HG03066 (cell line): ENCODE results near the gene SYNM.

Experiments used
- ATAC-seq: cut with Tn5 transposase; IDR thresholded peaks from one replicate; pipeline ENCODE4 v1.9.1; 2021; ENCODE audit warnings: low read depth; ENCODE audit not compliant: unreplicated experiment

Gene SYNM

GRCh38 chr15:99138491-99138982 is 33.7 kb downstream of the SYNM start:
- no peak for ATAC-seq

GRCh38 chr15:99139276-99139675 is 34.4 kb downstream of the SYNM start:
- no peak for ATAC-seq

GRCh38 chr15:99140590-99140989 is 35.7 kb downstream of the SYNM start:
- ATAC-seq = no peak

- ATAC-seq = no peak
These were observed 37.1 kb downstream of the SYNM start for GRCh38 chr15:99141943-99142342.

GRCh38 chr15:99142562-99142961 is 37.7 kb downstream of the SYNM start:
- ATAC-seq = no peak

GRCh38 chr15:99143242-99143641 is 38.4 kb downstream of the SYNM start:
- ATAC-seq = no peak

GRCh38 chr15:99143655-99144610 is 39.1 kb downstream of the SYNM start:
- ATAC-seq = no peak

- ATAC-seq = no peak
These were observed 40.1 kb downstream of the SYNM start for GRCh38 chr15:99145005-99145404.

- ATAC-seq = no peak
These were observed 40.9 kb downstream of the SYNM start for GRCh38 chr15:99145778-99146177.

GRCh38 chr15:99146661-99147060 is 41.8 kb downstream of the SYNM start:
- no peak for ATAC-seq

- ATAC-seq = no peak
These were observed 44.0 kb downstream of the SYNM start for GRCh38 chr15:99148851-99149276.

GRCh38 chr15:99149366-99149765 is 44.5 kb downstream of the SYNM start:
- ATAC-seq = no peak

GRCh38 chr15:99151156-99151555 is 46.3 kb downstream of the SYNM start:
- ATAC-seq = no peak

- no peak for ATAC-seq
These were observed 48.2 kb downstream of the SYNM start for GRCh38 chr15:99153026-99153535.

GRCh38 chr15:99154271-99154670 is 49.4 kb downstream of the SYNM start:
- ATAC-seq = no peak

GRCh38 chr15:99155961-99156443 is 51.1 kb downstream of the SYNM start:
- ATAC-seq = no peak

GRCh38 chr15:99157456-99157855 is 52.6 kb downstream of the SYNM start:
- no peak for ATAC-seq

- no peak for ATAC-seq
These were observed 53.9 kb downstream of the SYNM start for GRCh38 chr15:99158626-99159412.

GRCh38 chr15:99163271-99164062 is 58.6 kb downstream of the SYNM start:
- ATAC-seq = no peak

GRCh38 chr15:99164119-99164518 is 59.2 kb downstream of the SYNM start:
- no peak for ATAC-seq
